Endothelial cell (in vitro differentiated cells): ENCODE measurements around the gene PEX11B. TPM values are rescaled to one million over a fixed set of nuclear protein-coding genes. Genes with fewer than 3 reads are reported as not detected.

Source experiments
- DNase-seq: peaks from one replicate; pipeline ENCODE4 v3.0.0; 2021; ENCODE audit warnings: low spot score
- H3K27ac Mint-ChIP-seq: one replicate; pipeline ENCODE4 v1.8.0; 2021; ENCODE audit warnings: mixed read lengths, inconsistent platforms; ENCODE audit not compliant: unreplicated experiment
- H3K27me3 Mint-ChIP-seq: one replicate; pipeline ENCODE4 v1.8.0; 2021; ENCODE audit warnings: mild to moderate bottlenecking, moderate library complexity, mixed read lengths, inconsistent platforms; ENCODE audit not compliant: unreplicated experiment
- H3K36me3 Mint-ChIP-seq: one replicate; pipeline ENCODE4 v1.8.0; 2021; ENCODE audit warnings: mild to moderate bottlenecking, low read depth, mixed read lengths, inconsistent platforms; ENCODE audit not compliant: unreplicated experiment
- H3K4me1 Mint-ChIP-seq: one replicate; pipeline ENCODE4 v1.8.0; 2021; ENCODE audit warnings: mild to moderate bottlenecking, mixed read lengths, inconsistent platforms; ENCODE audit not compliant: unreplicated experiment
- H3K4me3 Mint-ChIP-seq: one replicate; pipeline ENCODE4 v1.8.0; 2021; ENCODE audit warnings: mild to moderate bottlenecking, mixed read lengths, inconsistent platforms; ENCODE audit not compliant: unreplicated experiment
- H3K9me3 Mint-ChIP-seq: one replicate; pipeline ENCODE4 v1.8.0; 2021; ENCODE audit warnings: mixed read lengths, inconsistent platforms; ENCODE audit not compliant: unreplicated experiment
- long read RNA-seq: library from polyadenylated mRNA; unstranded; transcript quantifications from one replicate; pipeline ENCODE4 v2.0.0, GENCODE V29; 2020; ENCODE audit not compliant: unreplicated experiment
- total RNA-seq: library from RNA; stranded (reverse); fragmentation: NEBNext Ultra II Directional; extraction: Animal tissue kit (Norgen Biotek cat#: 25700); gene quantifications from one replicate; pipeline ENCODE4 v1.2.1, GENCODE V29; 2021; ENCODE audit not compliant: unreplicated experiment
- TF ChIP-seq, protein P1 (sequence below): fragments of 200-600 bp; sonication (generic); IDR thresholded peaks from one replicate; pipeline ENCODE4 v1.5.0; 2021; ENCODE audit warnings: antibody characterized with exemption; ENCODE audit not compliant: unreplicated experiment

Gene PEX11B, protein sequence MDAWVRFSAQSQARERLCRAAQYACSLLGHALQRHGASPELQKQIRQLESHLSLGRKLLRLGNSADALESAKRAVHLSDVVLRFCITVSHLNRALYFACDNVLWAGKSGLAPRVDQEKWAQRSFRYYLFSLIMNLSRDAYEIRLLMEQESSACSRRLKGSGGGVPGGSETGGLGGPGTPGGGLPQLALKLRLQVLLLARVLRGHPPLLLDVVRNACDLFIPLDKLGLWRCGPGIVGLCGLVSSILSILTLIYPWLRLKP
- total RNA-seq, result 34.0 TPM
- long read RNA-seq, transcript PEX11B-201 (4 exons, 1,740 nt), result major isoform, 34 of 37 reads
- long read RNA-seq, partial matches to known transcripts, result 2 of 37 reads
- long read RNA-seq, other reads (novel, unspliced or antisense), result 1 of 37 reads

DNA sequence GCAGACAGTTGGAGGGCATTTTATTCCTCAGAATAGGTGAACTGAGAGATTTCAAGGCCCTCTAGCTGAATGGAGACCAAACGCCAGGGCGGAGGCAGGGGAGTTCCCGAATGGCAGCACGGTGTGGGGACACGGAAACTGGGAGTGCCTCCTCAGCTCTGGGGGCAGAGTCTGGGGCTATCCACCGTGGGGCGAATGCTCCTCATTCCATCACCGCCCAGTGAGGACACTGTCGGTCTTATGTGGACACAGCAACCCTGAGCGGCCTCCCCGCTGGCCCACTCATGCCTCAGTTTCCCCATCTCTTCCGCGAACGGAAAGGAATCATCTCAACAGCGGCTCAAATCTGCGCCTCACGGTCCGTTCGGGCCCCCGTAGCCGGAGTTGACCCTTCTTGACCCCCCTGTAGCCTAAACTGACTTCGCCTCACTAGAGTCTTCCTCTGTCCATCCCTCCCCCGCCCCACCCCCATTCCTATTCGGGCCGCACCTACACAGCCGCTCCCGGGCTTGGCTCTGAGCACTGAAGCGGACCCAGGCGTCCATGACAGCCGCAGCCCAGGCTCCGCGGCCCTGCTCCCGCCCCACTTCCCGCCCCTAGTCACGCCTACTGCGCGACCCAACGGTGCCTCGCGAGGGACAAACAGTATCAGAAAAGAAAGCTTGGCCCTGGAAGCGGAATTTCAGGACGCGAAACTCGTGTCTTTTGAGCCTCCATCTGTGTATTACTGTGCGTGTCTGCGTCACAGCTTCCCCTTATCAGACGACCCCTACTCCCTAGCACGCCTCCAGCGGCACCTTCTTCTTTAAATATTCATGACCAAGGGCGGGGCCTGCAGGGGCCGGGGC is at the start of gene PEX11B:
PEX11B (minus strand) TSS at position 574 of the 848 bp plus-strand sequence; CDS start at position 545, 29 bp downstream.
- Mint-ChIP-seq H3K27me3 (peaks cover 2% of the 10 kb centered on the region), H3K9me3 (no peaks in the 10 kb centered on the region), H3K36me3 (peaks cover 33% of the 10 kb centered on the region), H3K4me1 (peaks cover 14% of the 10 kb centered on the region), H3K27ac (peak within 1 kb of the TSS; percentile 80), H3K4me3 (peak within 1 kb of the TSS; percentile 94)
- peak; percentile 85 for DNase-seq
- TF ChIP-seq, protein P1, sequence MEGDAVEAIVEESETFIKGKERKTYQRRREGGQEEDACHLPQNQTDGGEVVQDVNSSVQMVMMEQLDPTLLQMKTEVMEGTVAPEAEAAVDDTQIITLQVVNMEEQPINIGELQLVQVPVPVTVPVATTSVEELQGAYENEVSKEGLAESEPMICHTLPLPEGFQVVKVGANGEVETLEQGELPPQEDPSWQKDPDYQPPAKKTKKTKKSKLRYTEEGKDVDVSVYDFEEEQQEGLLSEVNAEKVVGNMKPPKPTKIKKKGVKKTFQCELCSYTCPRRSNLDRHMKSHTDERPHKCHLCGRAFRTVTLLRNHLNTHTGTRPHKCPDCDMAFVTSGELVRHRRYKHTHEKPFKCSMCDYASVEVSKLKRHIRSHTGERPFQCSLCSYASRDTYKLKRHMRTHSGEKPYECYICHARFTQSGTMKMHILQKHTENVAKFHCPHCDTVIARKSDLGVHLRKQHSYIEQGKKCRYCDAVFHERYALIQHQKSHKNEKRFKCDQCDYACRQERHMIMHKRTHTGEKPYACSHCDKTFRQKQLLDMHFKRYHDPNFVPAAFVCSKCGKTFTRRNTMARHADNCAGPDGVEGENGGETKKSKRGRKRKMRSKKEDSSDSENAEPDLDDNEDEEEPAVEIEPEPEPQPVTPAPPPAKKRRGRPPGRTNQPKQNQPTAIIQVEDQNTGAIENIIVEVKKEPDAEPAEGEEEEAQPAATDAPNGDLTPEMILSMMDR, result no peak

DNA sequence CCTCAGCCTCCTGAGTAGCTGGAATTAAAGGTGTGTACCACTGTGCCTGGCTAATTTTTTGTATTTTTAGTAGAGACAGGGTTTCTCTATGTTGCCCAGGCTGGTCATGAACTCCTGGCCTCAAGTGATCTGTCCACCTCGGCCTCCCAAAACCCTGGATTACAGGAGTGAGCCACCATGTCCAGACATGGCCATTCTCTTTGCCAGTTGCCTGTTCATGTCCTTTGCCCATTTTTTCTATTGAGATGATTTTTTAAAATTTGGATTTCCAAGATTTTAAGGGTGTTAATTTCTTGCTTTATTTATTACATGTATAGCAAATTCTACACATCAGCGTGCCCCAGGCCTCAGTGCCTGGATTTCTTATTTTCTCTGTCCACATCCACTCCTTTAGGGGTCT is 48.8 kb upstream of the PEX11B start:
- TF ChIP-seq, protein P1, result no peak
- Mint-ChIP-seq H3K4me3 (peak overlapping the region; percentile 33), H3K27me3 (peaks cover 4% of the 10 kb centered on the region), H3K27ac (no peak overlapping the region), H3K4me1 (peaks cover 17% of the 10 kb centered on the region), H3K36me3 (peaks cover 4% of the 10 kb centered on the region), H3K9me3 (no peaks in the 10 kb centered on the region)
- no peak for DNase-seq

DNA sequence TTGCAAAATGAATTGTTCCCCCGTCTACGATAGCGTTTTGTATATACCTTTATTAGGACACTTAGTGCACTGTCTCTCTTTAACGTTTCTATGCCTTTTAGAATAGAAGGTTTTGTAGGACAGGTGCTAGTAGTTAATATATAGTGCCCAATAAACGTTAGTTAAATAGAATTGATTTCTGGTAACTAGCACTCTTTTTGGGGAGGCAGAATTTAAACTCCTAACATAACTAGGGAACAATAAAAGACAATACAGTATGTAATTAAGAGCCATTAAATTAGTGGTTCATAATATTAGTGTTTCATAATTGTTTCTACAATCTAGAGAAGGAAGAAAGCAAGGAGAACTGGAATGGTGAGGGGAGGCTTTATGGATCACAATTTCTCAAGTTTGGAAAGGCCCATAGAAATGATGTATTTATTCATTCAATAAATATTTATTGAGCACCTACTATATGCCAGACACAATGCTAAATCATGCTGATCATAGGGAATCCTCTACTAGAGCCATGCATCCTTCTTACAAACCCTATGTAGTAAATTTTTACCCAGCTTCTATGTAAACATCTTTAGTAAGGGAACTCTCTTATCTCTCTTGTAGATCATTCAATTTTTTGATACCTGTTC is 46.7 kb upstream of the PEX11B start:
- H3K36me3 Mint-ChIP-seq, result peaks cover 4% of the 10 kb centered on the region
- peaks cover 19% of the 10 kb centered on the region for H3K27me3 Mint-ChIP-seq
- H3K9me3 Mint-ChIP-seq, result no peaks in the 10 kb centered on the region
- H3K4me1 Mint-ChIP-seq, result peaks cover 23% of the 10 kb centered on the region
- TF ChIP-seq, protein P1, result no peak
- peak overlapping the region; percentile 93 for H3K4me3 Mint-ChIP-seq
- H3K27ac Mint-ChIP-seq, result no peak overlapping the region
- no peak for DNase-seq

DNA sequence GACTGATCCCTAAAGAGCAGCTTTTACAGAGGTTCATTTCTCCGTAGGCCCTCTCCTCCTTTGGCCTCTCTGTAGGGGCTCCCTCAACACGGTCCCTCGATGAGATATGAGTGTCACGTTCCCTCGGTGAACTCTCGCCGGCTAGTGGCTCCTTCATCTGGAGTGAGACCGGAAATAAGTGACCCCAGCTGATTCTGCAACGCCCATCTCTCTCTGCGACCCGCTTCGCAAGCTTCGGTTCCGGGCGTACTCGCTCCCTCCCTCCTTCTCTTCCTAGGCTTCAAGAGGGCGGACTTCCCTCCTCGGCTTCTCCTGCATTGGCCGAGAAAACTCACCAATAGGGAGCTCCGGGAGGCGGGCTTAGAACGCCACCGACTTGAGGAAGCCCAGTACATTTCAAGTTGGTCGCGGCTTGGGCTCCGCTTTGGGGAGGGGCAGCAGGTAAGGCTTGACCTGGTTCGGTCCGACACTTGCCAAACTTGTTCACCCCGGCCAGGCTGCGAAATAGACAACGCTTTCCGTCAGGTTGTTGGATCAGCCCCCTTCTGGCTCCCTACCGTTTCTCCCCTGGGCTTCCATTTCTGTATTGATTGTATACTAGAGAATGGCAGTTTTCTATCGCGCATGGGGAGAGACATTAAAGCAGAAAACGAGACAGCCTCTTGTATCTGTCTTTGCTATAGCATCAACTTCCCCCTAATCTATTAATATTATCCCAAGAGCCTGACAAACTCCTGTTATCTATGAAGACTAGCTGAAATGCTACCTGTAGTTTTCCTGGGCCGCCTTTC is 46.0 kb upstream of the PEX11B start, which contains the start of the genes ANKRD34A and POLR3GL:
ANKRD34A (minus strand) TSS at position 248 of the 791 bp plus-strand sequence. CDS start 2,816 bp downstream, outside the sequence.
POLR3GL (plus strand) TSS at position 363 of the 791 bp plus-strand sequence. CDS start 10,176 bp downstream, outside the sequence.
- TF ChIP-seq, protein P1, result no peak
- H3K4me3 Mint-ChIP-seq, result peak within 1 kb of the TSS; percentile 93
- peaks cover 22% of the 10 kb centered on the region for H3K27me3 Mint-ChIP-seq
- H3K4me1 Mint-ChIP-seq, result peaks cover 28% of the 10 kb centered on the region
- peak within 1 kb of the TSS; percentile 72 for H3K27ac Mint-ChIP-seq
- H3K36me3 Mint-ChIP-seq, result peaks cover 4% of the 10 kb centered on the region
- no peaks in the 10 kb centered on the region for H3K9me3 Mint-ChIP-seq
- peak; percentile 83 for DNase-seq
